Glutamatergic neuron (in vitro differentiated cells): Measurements from ENCODE around the gene CUEDC1. TPM values are rescaled to one million over a fixed set of nuclear protein-coding genes. Genes with fewer than 3 reads are reported as not detected.
"Not testable (repeated sequence)": the region's sequence is repeated elsewhere in the genome, so short reads cannot be mapped to it uniquely, and the experiment has no call there.

Experiments
- DNase-seq: peaks from one replicate; pipeline ENCODE4 v3.0.0; 2022
- H3K27ac Mint-ChIP-seq: one replicate; pipeline ENCODE4 v1.8.0; 2020; ENCODE audit warnings: mild to moderate bottlenecking, mixed read lengths, inconsistent platforms; ENCODE audit not compliant: unreplicated experiment
- H3K27me3 Mint-ChIP-seq: one replicate; pipeline ENCODE4 v1.8.0; 2020; ENCODE audit warnings: mild to moderate bottlenecking, moderate library complexity, mixed read lengths, inconsistent platforms; ENCODE audit not compliant: unreplicated experiment
- H3K36me3 Mint-ChIP-seq: one replicate; pipeline ENCODE4 v1.8.0; 2020; ENCODE audit warnings: mild to moderate bottlenecking, mixed read lengths, inconsistent platforms; ENCODE audit not compliant: unreplicated experiment
- H3K4me1 Mint-ChIP-seq: one replicate; pipeline ENCODE4 v1.8.0; 2020; ENCODE audit warnings: mild to moderate bottlenecking, low read depth, mixed read lengths, inconsistent platforms; ENCODE audit not compliant: unreplicated experiment
- H3K4me3 Mint-ChIP-seq: one replicate; pipeline ENCODE4 v1.8.0; 2020; ENCODE audit warnings: mild to moderate bottlenecking, mixed read lengths, inconsistent platforms; ENCODE audit not compliant: unreplicated experiment
- H3K9me3 Mint-ChIP-seq: one replicate; pipeline ENCODE4 v1.8.0; 2020; ENCODE audit warnings: mild to moderate bottlenecking, moderate library complexity, mixed read lengths, inconsistent platforms; ENCODE audit not compliant: unreplicated experiment
- CTCF ChIP-seq: fragments of 200-600 bp; sonication (generic); IDR thresholded peaks from one replicate; pipeline ENCODE4 v1.5.0; 2021; ENCODE audit not compliant: partially characterized antibody, unreplicated experiment
- total RNA-seq: library from RNA; stranded (reverse); fragmentation: NEBNext Ultra II Directional; extraction: Animal tissue kit (Norgen Biotek cat#: 25700); gene quantifications from one replicate; pipeline ENCODE4 v1.2.1, GENCODE V29; 2021; ENCODE audit not compliant: unreplicated experiment

Gene CUEDC1
- total RNA-seq, 1 donor from 2014 or later: 22.9 TPM

- no peak for DNase-seq
- no peak for TF ChIP-seq CTCF
- Mint-ChIP-seq H3K9me3 (peaks cover 5% of the 10 kb centered on the region), H3K4me3 (peak overlapping the region; percentile 7), H3K36me3 (no peaks in the 10 kb centered on the region), H3K27ac (no peak overlapping the region), H3K27me3 (peaks cover 10% of the 10 kb centered on the region), H3K4me1 (peaks cover 41% of the 10 kb centered on the region)
Measured at GRCh38 chr17:57982452-57983170, 27.4 kb upstream of the CUEDC1 start.

GRCh38 chr17:57980522-57980921 lies 25.3 kb upstream of the CUEDC1 start:
- Mint-ChIP-seq H3K27ac (no peak overlapping the region), H3K4me1 (peaks cover 41% of the 10 kb centered on the region), H3K9me3 (no peaks in the 10 kb centered on the region), H3K27me3 (peaks cover 4% of the 10 kb centered on the region), H3K4me3 (peak overlapping the region; percentile 14), H3K36me3 (no peaks in the 10 kb centered on the region)
- no peak for DNase-seq
- TF ChIP-seq CTCF: no peak

- TF ChIP-seq CTCF: no peak
- Mint-ChIP-seq H3K4me1 (peaks cover 26% of the 10 kb centered on the region), H3K9me3 (no peaks in the 10 kb centered on the region), H3K27ac (no peak overlapping the region), H3K4me3 (no peak overlapping the region), H3K27me3 (peaks cover 4% of the 10 kb centered on the region), H3K36me3 (peaks cover 4% of the 10 kb centered on the region)
- DNase-seq: no peak
Measured at GRCh38 chr17:57979076-57979475, 23.9 kb upstream of the CUEDC1 start.

- peaks cover 4% of the 10 kb centered on the region for H3K27me3 Mint-ChIP-seq
- no peak for DNase-seq
- no peak for TF ChIP-seq CTCF
- H3K4me1 Mint-ChIP-seq: peaks cover 10% of the 10 kb centered on the region
- no peak overlapping the region for H3K27ac Mint-ChIP-seq
- no peak overlapping the region for H3K4me3 Mint-ChIP-seq
- H3K9me3 Mint-ChIP-seq: no peaks in the 10 kb centered on the region
- H3K36me3 Mint-ChIP-seq: peaks cover 4% of the 10 kb centered on the region
Measured at GRCh38 chr17:57976594-57976993, 21.4 kb upstream of the CUEDC1 start.

GRCh38 chr17:57975044-57975443 lies 19.8 kb upstream of the CUEDC1 start:
- Mint-ChIP-seq H3K36me3 (peaks cover 4% of the 10 kb centered on the region), H3K4me1 (no peaks in the 10 kb centered on the region), H3K9me3 (peaks cover 2% of the 10 kb centered on the region), H3K27me3 (peaks cover 4% of the 10 kb centered on the region), H3K4me3 (no peak overlapping the region), H3K27ac (no peak overlapping the region)
- DNase-seq: no peak
- no peak for TF ChIP-seq CTCF

GRCh38 chr17:57974053-57974824 lies 19.0 kb upstream of the CUEDC1 start:
- DNase-seq, H3K27ac Mint-ChIP-seq, H3K4me1 Mint-ChIP-seq, H3K27me3 Mint-ChIP-seq, H3K9me3 Mint-ChIP-seq, H3K4me3 Mint-ChIP-seq, H3K36me3 Mint-ChIP-seq: not testable (repeated sequence)
